Mesangial cell (primary cell): ENCODE measurements around the gene ZKSCAN1. TPM values are rescaled to one million over a fixed set of nuclear protein-coding genes. Genes with fewer than 3 reads are reported as not detected.

ENCODE experiments used
- total RNA-seq: library from RNA; depleted of rRNA; stranded (reverse); fragments of >200 nt; gene quantifications from 2 replicates; pipeline ENCODE4 v1.2.3, GENCODE V29; 2015

Gene ZKSCAN1
- 9.5 and 22.1 TPM in 2 replicates for total RNA-seq

DNA sequence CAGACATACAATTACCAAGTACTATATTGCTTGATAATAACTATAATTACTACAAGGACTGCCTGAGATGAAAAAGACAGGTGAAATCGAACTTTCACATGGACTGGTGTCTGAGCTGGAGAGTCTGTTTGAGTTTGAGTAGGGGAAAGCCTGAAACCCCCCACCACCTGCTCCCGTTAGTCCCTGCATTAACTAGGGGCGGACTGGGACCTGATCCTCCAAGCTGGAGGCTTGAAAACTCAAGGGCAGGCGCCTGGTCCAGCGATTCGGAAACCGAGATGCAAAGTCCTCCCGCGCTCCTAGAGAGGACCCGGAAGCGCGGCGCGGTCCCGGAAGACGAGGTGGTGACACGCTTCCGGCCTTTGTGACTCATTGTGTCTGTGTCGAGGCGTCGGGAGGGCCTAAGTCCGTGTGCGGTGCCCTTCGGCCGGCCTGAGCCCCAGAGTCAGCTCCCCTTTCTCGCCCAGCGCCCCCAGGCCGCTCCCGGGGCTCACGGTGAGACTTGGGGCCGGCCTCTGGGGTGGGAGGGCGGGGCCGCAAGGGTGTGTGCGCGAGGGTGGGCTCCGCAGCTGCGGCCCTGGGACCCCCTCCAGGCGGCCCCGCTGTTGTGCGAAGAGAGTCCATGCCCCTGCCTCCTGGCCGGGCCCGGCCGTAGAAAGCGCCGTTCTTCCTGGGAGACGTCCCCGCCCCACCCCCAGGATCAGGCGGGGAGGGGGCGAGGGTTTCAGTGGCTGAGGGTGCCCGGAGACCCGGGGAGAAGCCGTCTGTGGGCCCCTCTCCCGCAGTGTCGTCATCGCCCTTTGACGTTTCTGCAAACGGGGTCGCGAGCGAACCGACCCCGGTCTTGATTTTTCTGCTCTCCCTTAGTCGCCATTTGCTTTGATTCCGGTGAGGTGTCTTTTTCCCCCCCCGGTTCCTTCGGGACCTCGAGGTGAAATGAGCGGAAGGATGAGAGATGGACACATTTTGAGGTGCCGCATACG, at the start of gene ZKSCAN1:
ZKSCAN1 (plus strand) TSS at position 365 of the 983 bp plus-strand sequence. CDS start 7,911 bp downstream, outside the sequence.

DNA sequence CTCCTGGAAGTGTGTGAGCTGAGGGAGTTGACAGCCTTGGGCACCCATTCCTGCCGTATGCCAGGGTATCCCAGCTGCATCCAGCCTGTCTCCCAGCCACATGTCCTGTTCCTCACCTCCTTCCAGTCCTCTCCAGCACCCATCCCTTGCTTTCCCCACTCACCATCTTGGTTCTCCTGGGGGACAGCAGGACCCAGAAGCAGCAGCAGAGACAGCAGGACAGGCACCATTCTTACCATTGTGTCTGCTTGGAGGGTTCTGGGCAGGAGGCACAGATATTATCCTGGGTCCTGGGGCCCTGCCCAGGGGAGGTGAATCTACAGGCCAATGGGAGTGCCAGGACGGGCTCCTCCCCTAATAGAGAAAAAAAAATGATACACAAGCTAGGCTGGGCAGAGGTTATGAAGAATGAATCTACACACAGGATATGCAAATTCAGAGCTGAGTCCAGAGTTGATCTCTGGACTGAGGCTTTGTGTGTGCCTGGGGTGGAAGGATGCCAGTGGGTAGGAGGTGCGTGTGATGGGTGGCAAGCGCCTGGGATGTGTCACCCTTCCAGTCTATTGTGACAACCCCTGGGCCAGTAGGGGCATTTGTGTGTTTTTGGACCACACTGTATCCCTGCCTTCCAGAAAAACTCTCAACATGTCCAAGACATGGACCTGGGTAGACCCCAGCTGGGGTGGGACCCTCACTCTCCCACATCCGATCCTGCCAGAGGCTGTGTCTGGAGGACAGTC, 39.4 kb upstream of the ZKSCAN1 start, which contains the start of gene AZGP1:
AZGP1 (minus strand) TSS at position 250 of the 740 bp plus-strand sequence; CDS start at position 239, 11 bp downstream.

DNA sequence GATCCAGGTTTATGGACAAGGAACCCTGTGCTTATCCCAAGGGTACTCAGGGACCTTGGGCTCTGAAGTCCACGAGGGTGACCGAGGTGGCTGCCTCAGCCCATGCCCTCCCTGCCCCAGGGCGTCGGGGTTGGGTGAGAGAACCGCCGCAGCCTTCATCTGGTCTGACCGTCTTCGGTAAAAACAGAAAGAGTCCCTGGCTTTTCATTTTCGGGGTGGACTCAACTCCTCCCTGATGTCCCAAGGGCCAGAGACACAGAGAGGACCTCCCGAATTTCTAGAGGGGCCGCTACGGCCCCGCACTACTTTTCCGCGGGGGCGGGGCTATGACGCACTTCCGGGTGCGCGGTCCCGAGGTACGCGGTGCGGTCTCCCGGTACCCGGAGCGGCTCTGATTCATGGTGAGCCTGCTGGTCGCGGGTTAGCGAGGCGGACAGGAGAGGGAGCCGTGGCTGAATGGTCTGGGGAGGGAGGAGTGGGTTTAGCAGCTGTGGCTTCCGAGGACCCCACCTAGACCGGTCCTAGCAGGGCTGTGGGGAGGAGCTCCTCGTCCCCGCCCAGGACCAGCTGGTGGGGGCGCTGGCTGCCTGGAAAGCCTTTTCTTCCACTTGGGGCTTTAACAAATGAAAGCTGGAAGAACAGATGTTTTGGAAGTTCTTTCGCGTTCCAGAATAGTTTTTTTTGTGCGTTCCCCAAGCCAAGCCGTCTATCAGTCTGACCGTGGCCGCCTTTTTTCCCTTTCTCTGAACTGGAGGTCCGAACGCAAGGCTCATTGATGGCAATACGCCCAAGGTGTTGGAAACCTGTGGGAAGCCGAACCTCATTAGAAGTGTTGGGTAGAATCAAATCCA, 34.3 kb downstream of the ZKSCAN1 start, which contains the start of gene ZSCAN21:
ZSCAN21 (plus strand) TSS at position 334 of the 851 bp plus-strand sequence. CDS start 7,233 bp downstream, outside the sequence.

DNA sequence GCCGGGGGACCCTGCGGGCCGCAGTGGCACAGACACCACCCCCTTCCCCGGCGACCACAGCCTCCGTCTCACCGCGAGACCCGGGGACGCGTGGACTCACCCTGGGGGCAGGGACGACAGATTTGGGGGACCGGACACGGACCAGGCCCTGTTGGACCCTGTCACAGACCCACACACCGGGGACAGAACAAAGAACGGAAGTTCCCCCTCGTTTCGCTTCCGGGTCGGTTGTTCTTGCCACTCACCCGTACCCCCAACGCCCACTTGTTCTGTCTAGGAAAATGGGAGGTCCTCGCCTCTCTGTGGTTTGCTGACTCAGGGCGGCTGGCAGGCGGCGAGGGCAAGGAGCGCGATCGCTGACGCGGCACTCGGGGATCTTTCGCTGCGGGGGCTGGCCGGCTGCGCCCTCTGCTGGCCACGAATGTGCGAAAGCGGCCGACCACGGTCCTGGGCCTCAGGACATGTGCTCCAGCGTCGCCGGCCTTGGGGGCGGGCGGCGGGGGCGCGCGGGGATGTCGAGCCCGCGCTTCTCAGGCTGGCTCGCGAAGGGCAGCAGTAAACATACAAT, 66.2 kb downstream of the ZKSCAN1 start, which contains the start of gene ZNF3:
ZNF3 (minus strand) TSS at position 189 of the 568 bp plus-strand sequence. CDS start 4,366 bp downstream, outside the sequence.

DNA sequence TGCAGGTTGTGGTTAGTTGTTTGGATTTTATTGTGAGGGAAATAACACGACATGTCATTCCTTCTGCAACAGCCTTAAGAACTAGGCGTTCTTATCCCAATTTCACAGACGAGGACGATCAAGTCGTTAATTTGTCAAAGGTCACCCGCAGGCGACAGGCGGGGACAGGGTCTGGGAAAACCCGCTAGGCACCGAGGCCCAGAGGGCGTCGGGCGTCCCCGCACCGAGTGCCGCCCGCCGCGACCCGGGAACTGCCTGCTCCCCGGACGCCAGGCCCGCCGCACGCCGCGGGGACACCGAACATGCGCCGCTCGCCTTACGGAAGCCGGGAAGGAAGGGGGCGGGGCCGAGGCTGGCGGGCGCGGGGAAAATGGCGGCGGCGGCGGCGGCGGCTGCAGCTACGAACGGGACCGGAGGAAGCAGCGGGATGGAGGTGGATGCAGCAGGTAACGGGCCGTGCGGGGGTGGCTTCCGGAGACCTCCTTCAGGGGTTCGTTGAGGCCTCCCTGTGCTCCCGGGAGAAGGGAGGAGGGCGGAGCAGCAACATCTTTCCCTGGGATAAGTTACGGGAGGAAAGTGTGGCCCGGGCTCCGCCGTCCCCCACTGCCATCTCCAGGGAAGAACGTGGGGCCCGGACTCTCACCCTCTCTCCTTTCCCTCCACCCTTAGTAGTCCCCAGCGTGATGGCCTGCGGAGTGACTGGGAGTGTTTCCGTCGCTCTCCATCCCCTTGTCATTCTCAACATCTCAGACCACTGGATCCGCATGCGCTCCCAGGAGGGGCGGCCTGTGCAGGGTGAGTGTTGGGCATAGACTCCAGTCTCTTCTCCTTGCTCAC, 73.4 kb downstream of the ZKSCAN1 start, which contains the start of gene COPS6:
COPS6 (plus strand) TSS at position 349 of the 837 bp plus-strand sequence; CDS start at position 371, 22 bp downstream.

Other genes with a start within 250 kb of the ZKSCAN1 start
- gene CYP3A4, start 231.4 kb upstream of the ZKSCAN1 start, total RNA-seq = under 0.01 TPM in 1 of 2 replicates, not detected in the other
- not detected in 2 replicates for gene CYP3A43, start 187.6 kb upstream of the ZKSCAN1 start, total RNA-seq
- not detected in 2 replicates for gene OR2AE1, start 138.6 kb upstream of the ZKSCAN1 start, total RNA-seq
- 11.1 and 22.4 TPM in 2 replicates for gene TRIM4, start 96.1 kb upstream of the ZKSCAN1 start, total RNA-seq
- gene GJC3, start 86.0 kb upstream of the ZKSCAN1 start, total RNA-seq = not detected in 2 replicates
- gene AZGP1, start 39.6 kb upstream of the ZKSCAN1 start, total RNA-seq = 0.49 TPM in 1 of 2 replicates, not detected in the other
- 5.9 and 12.8 TPM in 2 replicates for gene ZSCAN21, start 34.2 kb downstream of the ZKSCAN1 start, total RNA-seq
- 14.0 and 22.6 TPM in 2 replicates for gene ZNF3, start 66.1 kb downstream of the ZKSCAN1 start, total RNA-seq
- gene COPS6, start 73.4 kb downstream of the ZKSCAN1 start, total RNA-seq = 64.1 and 82.9 TPM in 2 replicates
- gene MCM7, start 85.8 kb downstream of the ZKSCAN1 start, total RNA-seq = 43.5 and 242 TPM in 2 replicates
- 21.3 and 31.3 TPM in 2 replicates for gene AP4M1, start 86.0 kb downstream of the ZKSCAN1 start, total RNA-seq
- gene TAF6, start 103.8 kb downstream of the ZKSCAN1 start, total RNA-seq = 62.0 and 104 TPM in 2 replicates
- gene CNPY4, start 104.0 kb downstream of the ZKSCAN1 start, total RNA-seq = 11.2 and 12.5 TPM in 2 replicates
- 2.2 and 2.8 TPM in 2 replicates for gene MBLAC1, start 111.4 kb downstream of the ZKSCAN1 start, total RNA-seq
- gene LAMTOR4, start 133.3 kb downstream of the ZKSCAN1 start, total RNA-seq = 166 and 186 TPM in 2 replicates
- 9.8 and 13.1 TPM in 2 replicates for gene TRAPPC14, start 143.1 kb downstream of the ZKSCAN1 start, total RNA-seq
- gene GAL3ST4, start 153.0 kb downstream of the ZKSCAN1 start, total RNA-seq = 1.3 and 2.7 TPM in 2 replicates
- gene GPC2, start 161.8 kb downstream of the ZKSCAN1 start, total RNA-seq = 2.8 and 4.4 TPM in 2 replicates
- 0.25 and 0.33 TPM in 2 replicates for gene STAG3, start 162.3 kb downstream of the ZKSCAN1 start, total RNA-seq
- gene PVRIG, start 204.4 kb downstream of the ZKSCAN1 start, total RNA-seq = not detected in 2 replicates